NT2/D1 (cell line): ENCODE measurements around the gene MTOR.

Experiments used
- SUZ12 ChIP-seq: IDR thresholded peaks from 2 replicates; pipeline ENCODE4 v1.6.1; 2011; ENCODE audit not compliant: insufficient read length, insufficient read depth; ENCODE audit errors: extremely low read depth
- YY1 ChIP-seq: IDR thresholded peaks from 2 replicates; pipeline ENCODE4 v1.6.1; 2011; ENCODE audit not compliant: insufficient read length, insufficient read depth

- TF ChIP-seq YY1 (no peak), SUZ12 (no peak)
Observed at GRCh38 chr1:11058595-11059154, 203.7 kb downstream of the MTOR start.
